Esophagus muscularis mucosa (tissue), 4 donors: ENCODE data around the gene SLC35F5.

Experiments
- CTCF ChIP-seq, 3 experiments: fragments of 200-600 bp in 2 of 3; fragments of 450-650 bp in 1 of 3; sonication (generic) in 2 of 3; IDR thresholded peaks; one replicate each; pipeline ENCODE4 v1.5.1; 2017 to 2019; ENCODE audit warnings: antibody characterized with exemption in 3 of 3, mild to moderate bottlenecking in 2 of 3, moderate library complexity in 1 of 3
- EP300 ChIP-seq: sonication (generic); formaldehyde crosslinking; IDR thresholded peaks from one replicate; pipeline ENCODE4 v1.6.1; 2017; ENCODE audit warnings: antibody characterized with exemption
- POLR2A ChIP-seq: fragments of 450-650 bp; IDR thresholded peaks from one replicate; pipeline ENCODE4 v1.6.1; 2017; ENCODE audit warnings: antibody characterized with exemption, moderate library complexity, mild to moderate bottlenecking, low read depth
- POLR2AphosphoS5 ChIP-seq, 2 donors: sonication (generic); formaldehyde crosslinking; IDR thresholded peaks; one replicate each; pipeline ENCODE4 v1.6.1; 2017; ENCODE audit warnings: antibody characterized with exemption in 2 of 2

GRCh38 chr2:113672326-113672932 lies 84.0 kb downstream of the SLC35F5 start:
- TF ChIP-seq CTCF (IDR thresholded peaks at IDR 0.05) (no peak), POLR2A (no peak), EP300 (no peak), POLR2AphosphoS5 (IDR thresholded peaks at IDR 0.05) (no peak)
